ENCODE data around the gene SYT8.

The SYT8 gene

GRCh38 chr11:1817511-1817910 lies 17.3 kb upstream of the SYT8 start:
- no peak for DNase-seq (ENCODE audit: low read depth)

GRCh38 chr11:1819074-1819473 lies 15.7 kb upstream of the SYT8 start:
- DNase-seq (ENCODE audit: low read depth), result no peak

- DNase-seq (ENCODE audit: low read depth), result no peak
These were observed 14.1 kb upstream of the SYT8 start for GRCh38 chr11:1820463-1821325.

- DNase-seq (ENCODE audit: low read depth), result no peak
These were observed 13.2 kb upstream of the SYT8 start for GRCh38 chr11:1821562-1821961.

GRCh38 chr11:1822648-1823375 lies 12.0 kb upstream of the SYT8 start:
- no peak for DNase-seq (ENCODE audit: low read depth)

- no peak for DNase-seq (ENCODE audit: low read depth)
These were observed 11.2 kb upstream of the SYT8 start for GRCh38 chr11:1823376-1824220.

- DNase-seq (ENCODE audit: low read depth), result no peak
These were observed 10.4 kb upstream of the SYT8 start for GRCh38 chr11:1824221-1825038.

GRCh38 chr11:1825039-1825740 lies 9.6 kb upstream of the SYT8 start:
- DNase-seq (ENCODE audit: low read depth), result no peak

- no peak for DNase-seq (ENCODE audit: low read depth)
These were observed 8.9 kb upstream of the SYT8 start for GRCh38 chr11:1825785-1826451.

GRCh38 chr11:1826552-1827094 lies 8.2 kb upstream of the SYT8 start:
- DNase-seq (ENCODE audit: low read depth), result no peak

GRCh38 chr11:1827095-1827813 lies 7.5 kb upstream of the SYT8 start:
- no peak for DNase-seq (ENCODE audit: low read depth)

GRCh38 chr11:1827931-1828330 lies 6.9 kb upstream of the SYT8 start:
- DNase-seq (ENCODE audit: low read depth), result no peak

- no peak for DNase-seq (ENCODE audit: low read depth)
These were observed 6.2 kb upstream of the SYT8 start for GRCh38 chr11:1828542-1828941.

GRCh38 chr11:1829039-1829820 lies 5.6 kb upstream of the SYT8 start:
- DNase-seq (ENCODE audit: low read depth), result no peak

- no peak for DNase-seq (ENCODE audit: low read depth)
These were observed 4.8 kb upstream of the SYT8 start for GRCh38 chr11:1830004-1830321.

- DNase-seq (ENCODE audit: low read depth), result no peak
These were observed 4.2 kb upstream of the SYT8 start for GRCh38 chr11:1830322-1831223.

GRCh38 chr11:1831338-1832210 lies 3.2 kb upstream of the SYT8 start:
- no peak for DNase-seq (ENCODE audit: low read depth)
